GM12874 (cell line): ENCODE measurements around the gene CTSW.

Source experiments
- CTCF ChIP-seq: IDR thresholded peaks from 2 replicates; pipeline ENCODE4 v1.5.1; 2011; ENCODE audit warnings: low read depth, mild to moderate bottlenecking, control low read depth, low read length, moderate library complexity; ENCODE audit not compliant: insufficient read depth

CTSW gene

GRCh38 chr11:65916391-65916790 is 36.8 kb downstream of the CTSW start:
- TF ChIP-seq CTCF = no peak

GRCh38 chr11:65917077-65917433 is 37.4 kb downstream of the CTSW start:
- TF ChIP-seq CTCF = no peak

GRCh38 chr11:65917434-65918210 is 38.0 kb downstream of the CTSW start:
- no peak for TF ChIP-seq CTCF

GRCh38 chr11:65918211-65919140 is 38.8 kb downstream of the CTSW start, which contains the start of gene C11orf68:
TSS of gene C11orf68 (minus strand) at chr11:65919062. CDS start at chr11:65919031, 31 bp downstream.
- TF ChIP-seq CTCF = no peak

GRCh38 chr11:65919141-65919572 is 39.5 kb downstream of the CTSW start, which contains the start of gene DRAP1:
TSS of gene DRAP1 (plus strand) at chr11:65919426. CDS start at chr11:65919502, 76 bp downstream.
- no peak for TF ChIP-seq CTCF

- TF ChIP-seq CTCF = no peak
These were observed 40.1 kb downstream of the CTSW start for GRCh38 chr11:65919573-65920371.
